Measurements from ENCODE around the gene SPCS2.
"Not testable (repeated sequence)": the region's sequence is repeated elsewhere in the genome, so short reads cannot be mapped to it uniquely, and the experiment has no call there.

- not testable (repeated sequence) for TF ChIP-seq CTCF (IDR thresholded peaks at IDR 0.05); YY1 (IDR thresholded peaks at IDR 0.05; ENCODE audit: low read depth)
Observed at GRCh38 chr11:74990150-74990549, 41.1 kb downstream of the SPCS2 start.
